BE2C (cell line): ENCODE measurements around the gene CCDC127.
"Not testable (repeated sequence)": the region's sequence is repeated elsewhere in the genome, so short reads cannot be mapped to it uniquely, and the experiment has no call there.

Experiments used
- DNase-seq: peaks from one replicate; pipeline ENCODE4 v3.0.0-alpha.2; 2020
- H3K27me3 ChIP-seq: fragments of 250-450 bp; sonication (Bioruptor Pico); 2 replicates; pipeline ENCODE4 v1.5.1; 2020; ENCODE audit warnings: mild to moderate bottlenecking
- H3K36me3 ChIP-seq: fragments of 250-450 bp; sonication (Bioruptor Pico); 2 replicates; pipeline ENCODE4 v1.5.1; 2020; ENCODE audit warnings: mild to moderate bottlenecking
- H3K4me1 ChIP-seq: fragments of 250-450 bp; sonication (Bioruptor Pico); 2 replicates; pipeline ENCODE4 v1.5.1; 2020
- H3K4me3 ChIP-seq: 2 replicates; pipeline ENCODE4 v1.5.1; 2011; ENCODE audit warnings: low read depth, low read length
- H3K9me3 ChIP-seq: fragments of 250-450 bp; sonication (Bioruptor Pico); 2 replicates; pipeline ENCODE4 v1.5.1; 2020
- TF ChIP-seq, protein P1 (sequence below): IDR thresholded peaks from 2 replicates; pipeline ENCODE4 v1.5.1; 2012; ENCODE audit warnings: mild to moderate bottlenecking, low read depth, low read length

Gene CCDC127

DNA sequence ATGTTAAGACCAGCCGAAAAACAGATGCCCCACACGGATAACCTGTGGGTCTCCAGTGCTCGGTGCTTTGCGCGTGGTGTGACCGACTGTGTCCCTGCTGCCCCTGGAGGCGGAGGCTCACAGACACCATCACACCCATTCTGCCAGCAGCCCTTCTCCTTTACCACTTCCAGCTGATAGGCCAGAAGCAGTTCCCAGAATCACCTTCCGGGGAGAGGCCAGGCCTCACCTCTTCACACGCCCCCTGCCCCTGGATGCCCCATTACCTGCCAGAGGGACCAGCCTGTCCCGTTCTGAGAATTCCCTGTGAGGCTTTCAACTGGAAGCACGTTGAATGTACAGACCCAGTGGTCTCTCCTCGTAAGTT is 48.2 kb downstream of the CCDC127 start:
- peak; percentile 7 for DNase-seq

DNA sequence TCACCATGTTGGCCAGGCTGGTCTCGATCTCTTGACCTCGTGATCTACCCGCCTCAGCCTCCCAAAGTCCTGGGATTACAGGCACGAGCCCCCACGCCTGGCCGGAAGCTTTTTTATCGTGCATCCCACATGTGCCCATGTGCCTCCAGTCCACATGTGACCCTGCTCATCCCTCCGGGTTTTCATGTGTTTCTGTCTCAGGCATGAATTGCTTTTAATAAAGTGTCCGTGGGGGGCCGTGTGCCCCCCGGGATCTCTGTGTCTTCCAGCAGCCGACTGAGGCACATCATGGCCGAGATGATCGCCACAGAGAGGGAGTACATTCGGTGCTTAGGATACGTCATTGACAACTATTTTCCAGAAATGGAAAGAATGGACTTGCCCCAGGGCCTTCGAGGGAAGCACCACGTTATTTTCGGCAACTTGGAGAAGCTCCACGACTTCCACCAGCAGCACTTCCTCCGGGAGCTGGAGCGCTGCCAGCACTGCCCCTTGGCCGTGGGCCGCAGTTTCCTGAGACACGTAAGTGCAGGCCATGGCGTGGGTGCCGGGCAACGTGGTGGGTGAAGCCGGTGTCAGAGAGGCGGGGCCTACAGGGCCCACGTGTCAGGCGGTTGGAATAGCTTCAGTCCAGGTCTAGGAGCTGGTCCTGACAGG is 48.8 kb downstream of the CCDC127 start:
- H3K4me1 ChIP-seq, result no peaks in the 10 kb centered on the region
- H3K27me3 ChIP-seq, result peaks cover 7% of the 10 kb centered on the region; the same call in 1 of the 2 replicates
- TF ChIP-seq, protein P1, sequence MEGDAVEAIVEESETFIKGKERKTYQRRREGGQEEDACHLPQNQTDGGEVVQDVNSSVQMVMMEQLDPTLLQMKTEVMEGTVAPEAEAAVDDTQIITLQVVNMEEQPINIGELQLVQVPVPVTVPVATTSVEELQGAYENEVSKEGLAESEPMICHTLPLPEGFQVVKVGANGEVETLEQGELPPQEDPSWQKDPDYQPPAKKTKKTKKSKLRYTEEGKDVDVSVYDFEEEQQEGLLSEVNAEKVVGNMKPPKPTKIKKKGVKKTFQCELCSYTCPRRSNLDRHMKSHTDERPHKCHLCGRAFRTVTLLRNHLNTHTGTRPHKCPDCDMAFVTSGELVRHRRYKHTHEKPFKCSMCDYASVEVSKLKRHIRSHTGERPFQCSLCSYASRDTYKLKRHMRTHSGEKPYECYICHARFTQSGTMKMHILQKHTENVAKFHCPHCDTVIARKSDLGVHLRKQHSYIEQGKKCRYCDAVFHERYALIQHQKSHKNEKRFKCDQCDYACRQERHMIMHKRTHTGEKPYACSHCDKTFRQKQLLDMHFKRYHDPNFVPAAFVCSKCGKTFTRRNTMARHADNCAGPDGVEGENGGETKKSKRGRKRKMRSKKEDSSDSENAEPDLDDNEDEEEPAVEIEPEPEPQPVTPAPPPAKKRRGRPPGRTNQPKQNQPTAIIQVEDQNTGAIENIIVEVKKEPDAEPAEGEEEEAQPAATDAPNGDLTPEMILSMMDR, result no peak
- no peak overlapping the region for H3K4me3 ChIP-seq
- H3K9me3 ChIP-seq, result no peaks in the 10 kb centered on the region
- H3K36me3 ChIP-seq, result no peaks in the 10 kb centered on the region
- DNase-seq, result no peak

More for the DNA sequence above, 48.2 kb downstream of the CCDC127 start:
- no peaks in the 10 kb centered on the region for H3K4me1 ChIP-seq
- TF ChIP-seq, protein P1, result no peak
- H3K4me3 ChIP-seq, result no peak overlapping the region
- peaks cover 10% of the 10 kb centered on the region for H3K27me3 ChIP-seq
- H3K9me3 ChIP-seq, result no peaks in the 10 kb centered on the region
- no peaks in the 10 kb centered on the region for H3K36me3 ChIP-seq

DNA sequence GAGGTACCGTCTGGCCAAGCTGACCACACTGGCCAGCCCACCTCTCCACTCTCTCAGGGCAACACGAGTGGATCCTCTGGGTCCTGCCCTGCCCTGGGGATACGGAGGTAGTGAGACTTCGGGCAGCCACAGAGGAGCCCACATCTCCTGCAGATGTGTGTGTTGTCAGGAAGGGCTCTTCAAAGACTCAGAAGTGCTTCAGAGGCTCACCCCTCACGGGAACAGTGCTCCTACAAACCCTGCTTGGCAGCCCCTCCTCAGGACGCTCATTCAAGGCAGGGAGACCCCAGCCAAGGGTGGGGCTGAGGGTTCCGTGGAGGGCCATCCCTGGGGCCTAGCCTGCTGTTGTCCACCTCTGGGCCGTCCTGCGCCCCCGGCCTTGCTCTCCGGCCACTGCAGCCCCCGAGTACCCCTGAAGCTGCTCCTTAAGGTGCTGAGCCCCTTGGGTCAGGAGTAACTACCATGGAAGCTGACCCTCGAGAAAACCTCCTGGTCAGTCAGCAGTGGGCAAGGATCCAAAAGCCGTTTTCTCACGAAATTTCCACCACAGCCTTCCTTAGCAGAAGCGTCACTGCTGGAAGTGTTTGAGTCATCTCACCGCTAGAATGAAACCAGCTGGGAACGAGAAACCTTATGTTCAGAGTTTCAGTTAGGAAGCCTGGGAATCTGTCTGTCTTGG is 49.8 kb downstream of the CCDC127 start:
- no peaks in the 10 kb centered on the region for H3K9me3 ChIP-seq
- no peaks in the 10 kb centered on the region for H3K36me3 ChIP-seq
- peaks cover 5% of the 10 kb centered on the region; the same call in 1 of the 2 replicates for H3K27me3 ChIP-seq
- H3K4me1 ChIP-seq, result no peaks in the 10 kb centered on the region
- DNase-seq, result peak; percentile 2
- H3K4me3 ChIP-seq, result no peak overlapping the region
- TF ChIP-seq, protein P1, result no peak

- H3K27me3 ChIP-seq, result no peaks in the 10 kb centered on the region
- H3K9me3 ChIP-seq, result no peaks in the 10 kb centered on the region
- no peak overlapping the region for H3K4me3 ChIP-seq
- TF ChIP-seq, protein P1, result no peak
- no peaks in the 10 kb centered on the region for H3K4me1 ChIP-seq
- DNase-seq, result peak; percentile 4
- H3K36me3 ChIP-seq, result no peaks in the 10 kb centered on the region
Measured at GRCh38 chr5:167511-167910, 50.4 kb downstream of the CCDC127 start.

GRCh38 chr5:166441-167372 is 51.2 kb downstream of the CCDC127 start:
- TF ChIP-seq, protein P1, result no peak
- DNase-seq, result peak; percentile 4

GRCh38 chr5:164783-165182 is 53.2 kb downstream of the CCDC127 start:
- DNase-seq, result peak; percentile 4
- not testable (repeated sequence) for H3K36me3 ChIP-seq, H3K4me1 ChIP-seq, H3K9me3 ChIP-seq, H3K4me3 ChIP-seq
- peaks cover 15% of the 10 kb centered on the region for H3K27me3 ChIP-seq

More at GRCh38 chr5:166441-167372, 51.2 kb downstream of the CCDC127 start:
- Histone ChIP-seq H3K9me3 (no peaks in the 10 kb centered on the region), H3K27me3 (peaks cover under 1% of the 10 kb centered on the region; the same call in 1 of the 2 replicates), H3K4me3 (no peak overlapping the region), H3K4me1 (no peaks in the 10 kb centered on the region), H3K36me3 (no peaks in the 10 kb centered on the region)
